SK-N-SH (cell line): ENCODE results near the gene P2RX1.

Source experiments
- EP300 ChIP-seq, 2 experiments: IDR thresholded peaks; 2 replicates each; pipeline versions ENCODE4 v1.4.0 to v1.6.1; 2012; ENCODE audit warnings: borderline replicate concordance in 1 of 2, low read depth in 1 of 2, low read length in 1 of 2
- JUND ChIP-seq: IDR thresholded peaks from 2 replicates; pipeline ENCODE4 v1.4.0; 2012
- POLR2AphosphoS5 ChIP-seq: IDR thresholded peaks from 2 replicates; pipeline ENCODE4 v1.6.1; 2012; ENCODE audit warnings: low read depth, low read length
- RAD21 ChIP-seq: IDR thresholded peaks from 2 replicates; pipeline ENCODE4 v1.6.1; 2012; ENCODE audit warnings: mild to moderate bottlenecking, low read length
- RCOR1 ChIP-seq: fragments of 150-350 bp; IDR thresholded peaks from 2 replicates; pipeline ENCODE4 v1.6.1; 2017; ENCODE audit warnings: antibody characterized with exemption, low read length
- RFX5 ChIP-seq: IDR thresholded peaks from 2 replicates; pipeline ENCODE4 v1.6.1; 2012; ENCODE audit warnings: mild to moderate bottlenecking, improper control_type of control experiment, low read length
- TAF1 ChIP-seq: IDR thresholded peaks from 2 replicates; pipeline ENCODE4 v1.6.1; 2012; ENCODE audit warnings: low read depth, mild to moderate bottlenecking, low read length, moderate library complexity, borderline replicate concordance
- YY1 ChIP-seq: IDR thresholded peaks from 2 replicates; pipeline ENCODE4 v1.4.0; 2012; ENCODE audit warnings: low read depth, mild to moderate bottlenecking
- TF ChIP-seq, protein P1 (sequence below): fragments of 150-350 bp; IDR thresholded peaks from 2 replicates; pipeline ENCODE4 v1.6.1; 2017; ENCODE audit warnings: antibody characterized with exemption, low read length, low read depth, borderline replicate concordance
- TF ChIP-seq, protein P2 (sequence below): IDR thresholded peaks from 2 replicates; pipeline ENCODE4 v1.4.0; 2012; ENCODE audit warnings: low read depth
- TF ChIP-seq, protein P3 (sequence below): IDR thresholded peaks from 2 replicates; pipeline ENCODE4 v1.6.1; 2012; ENCODE audit warnings: mild to moderate bottlenecking, low read depth, low read length, moderate library complexity
- TF ChIP-seq, protein P4 (sequence below): fragments of 200-600 bp; sonication (generic); IDR thresholded peaks from 2 replicates; pipeline ENCODE4 v1.6.1; 2017; ENCODE audit warnings: antibody characterized with exemption, mild to moderate bottlenecking, moderate library complexity

DNA sequence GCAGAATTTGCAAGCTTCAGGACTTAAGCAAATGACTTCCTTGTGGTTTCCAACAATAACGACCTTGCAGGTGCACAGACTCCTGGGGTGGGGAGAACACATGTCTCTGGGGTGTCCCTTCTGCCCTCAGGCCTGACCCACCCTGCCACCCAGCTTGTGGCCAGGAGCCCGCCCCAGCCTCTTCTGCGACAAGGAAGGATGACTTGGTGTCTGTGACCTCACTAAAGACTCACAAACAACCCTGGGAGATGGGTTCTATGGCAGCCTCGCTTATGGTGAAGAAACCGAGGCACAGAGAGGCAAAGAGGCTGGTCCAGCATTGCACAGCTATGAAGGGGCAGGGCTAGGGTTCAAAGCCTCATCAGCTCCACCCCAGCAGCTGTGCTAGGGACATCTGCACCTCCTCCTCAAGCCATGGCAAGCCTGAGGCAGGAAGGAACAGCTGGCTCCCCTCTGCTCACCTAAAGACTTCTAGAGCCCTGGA, 45.3 kb upstream of the P2RX1 start:
- TF ChIP-seq, protein P1, sequence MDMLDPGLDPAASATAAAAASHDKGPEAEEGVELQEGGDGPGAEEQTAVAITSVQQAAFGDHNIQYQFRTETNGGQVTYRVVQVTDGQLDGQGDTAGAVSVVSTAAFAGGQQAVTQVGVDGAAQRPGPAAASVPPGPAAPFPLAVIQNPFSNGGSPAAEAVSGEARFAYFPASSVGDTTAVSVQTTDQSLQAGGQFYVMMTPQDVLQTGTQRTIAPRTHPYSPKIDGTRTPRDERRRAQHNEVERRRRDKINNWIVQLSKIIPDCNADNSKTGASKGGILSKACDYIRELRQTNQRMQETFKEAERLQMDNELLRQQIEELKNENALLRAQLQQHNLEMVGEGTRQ = no peak
- TF ChIP-seq, protein P2, sequence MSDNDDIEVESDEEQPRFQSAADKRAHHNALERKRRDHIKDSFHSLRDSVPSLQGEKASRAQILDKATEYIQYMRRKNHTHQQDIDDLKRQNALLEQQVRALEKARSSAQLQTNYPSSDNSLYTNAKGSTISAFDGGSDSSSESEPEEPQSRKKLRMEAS = no peak
- TF ChIP-seq RAD21 (no peak), YY1 (no peak), POLR2AphosphoS5 (no peak), RFX5 (no peak), EP300 (IDR thresholded peaks at IDR 0.05; ENCODE audit: borderline replicate concordance in 1 of 2, low read depth in 1 of 2, low read length in 1 of 2) (no peak), JUND (no peak), TAF1 (no peak), RCOR1 (no peak)
- TF ChIP-seq, protein P3, sequence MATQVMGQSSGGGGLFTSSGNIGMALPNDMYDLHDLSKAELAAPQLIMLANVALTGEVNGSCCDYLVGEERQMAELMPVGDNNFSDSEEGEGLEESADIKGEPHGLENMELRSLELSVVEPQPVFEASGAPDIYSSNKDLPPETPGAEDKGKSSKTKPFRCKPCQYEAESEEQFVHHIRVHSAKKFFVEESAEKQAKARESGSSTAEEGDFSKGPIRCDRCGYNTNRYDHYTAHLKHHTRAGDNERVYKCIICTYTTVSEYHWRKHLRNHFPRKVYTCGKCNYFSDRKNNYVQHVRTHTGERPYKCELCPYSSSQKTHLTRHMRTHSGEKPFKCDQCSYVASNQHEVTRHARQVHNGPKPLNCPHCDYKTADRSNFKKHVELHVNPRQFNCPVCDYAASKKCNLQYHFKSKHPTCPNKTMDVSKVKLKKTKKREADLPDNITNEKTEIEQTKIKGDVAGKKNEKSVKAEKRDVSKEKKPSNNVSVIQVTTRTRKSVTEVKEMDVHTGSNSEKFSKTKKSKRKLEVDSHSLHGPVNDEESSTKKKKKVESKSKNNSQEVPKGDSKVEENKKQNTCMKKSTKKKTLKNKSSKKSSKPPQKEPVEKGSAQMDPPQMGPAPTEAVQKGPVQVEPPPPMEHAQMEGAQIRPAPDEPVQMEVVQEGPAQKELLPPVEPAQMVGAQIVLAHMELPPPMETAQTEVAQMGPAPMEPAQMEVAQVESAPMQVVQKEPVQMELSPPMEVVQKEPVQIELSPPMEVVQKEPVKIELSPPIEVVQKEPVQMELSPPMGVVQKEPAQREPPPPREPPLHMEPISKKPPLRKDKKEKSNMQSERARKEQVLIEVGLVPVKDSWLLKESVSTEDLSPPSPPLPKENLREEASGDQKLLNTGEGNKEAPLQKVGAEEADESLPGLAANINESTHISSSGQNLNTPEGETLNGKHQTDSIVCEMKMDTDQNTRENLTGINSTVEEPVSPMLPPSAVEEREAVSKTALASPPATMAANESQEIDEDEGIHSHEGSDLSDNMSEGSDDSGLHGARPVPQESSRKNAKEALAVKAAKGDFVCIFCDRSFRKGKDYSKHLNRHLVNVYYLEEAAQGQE = no peak
- TF ChIP-seq, protein P4, sequence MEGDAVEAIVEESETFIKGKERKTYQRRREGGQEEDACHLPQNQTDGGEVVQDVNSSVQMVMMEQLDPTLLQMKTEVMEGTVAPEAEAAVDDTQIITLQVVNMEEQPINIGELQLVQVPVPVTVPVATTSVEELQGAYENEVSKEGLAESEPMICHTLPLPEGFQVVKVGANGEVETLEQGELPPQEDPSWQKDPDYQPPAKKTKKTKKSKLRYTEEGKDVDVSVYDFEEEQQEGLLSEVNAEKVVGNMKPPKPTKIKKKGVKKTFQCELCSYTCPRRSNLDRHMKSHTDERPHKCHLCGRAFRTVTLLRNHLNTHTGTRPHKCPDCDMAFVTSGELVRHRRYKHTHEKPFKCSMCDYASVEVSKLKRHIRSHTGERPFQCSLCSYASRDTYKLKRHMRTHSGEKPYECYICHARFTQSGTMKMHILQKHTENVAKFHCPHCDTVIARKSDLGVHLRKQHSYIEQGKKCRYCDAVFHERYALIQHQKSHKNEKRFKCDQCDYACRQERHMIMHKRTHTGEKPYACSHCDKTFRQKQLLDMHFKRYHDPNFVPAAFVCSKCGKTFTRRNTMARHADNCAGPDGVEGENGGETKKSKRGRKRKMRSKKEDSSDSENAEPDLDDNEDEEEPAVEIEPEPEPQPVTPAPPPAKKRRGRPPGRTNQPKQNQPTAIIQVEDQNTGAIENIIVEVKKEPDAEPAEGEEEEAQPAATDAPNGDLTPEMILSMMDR = no peak
